GM21515 (cell line): ENCODE measurements around the gene PALD1.
"Not testable (repeated sequence)": the region's sequence is repeated elsewhere in the genome, so short reads cannot be mapped to it uniquely, and the experiment has no call there.

Experiments
- ATAC-seq: cut with Tn5 transposase; IDR thresholded peaks from one replicate; pipeline ENCODE4 v1.9.1; 2021; ENCODE audit not compliant: unreplicated experiment

The PALD1 gene

DNA sequence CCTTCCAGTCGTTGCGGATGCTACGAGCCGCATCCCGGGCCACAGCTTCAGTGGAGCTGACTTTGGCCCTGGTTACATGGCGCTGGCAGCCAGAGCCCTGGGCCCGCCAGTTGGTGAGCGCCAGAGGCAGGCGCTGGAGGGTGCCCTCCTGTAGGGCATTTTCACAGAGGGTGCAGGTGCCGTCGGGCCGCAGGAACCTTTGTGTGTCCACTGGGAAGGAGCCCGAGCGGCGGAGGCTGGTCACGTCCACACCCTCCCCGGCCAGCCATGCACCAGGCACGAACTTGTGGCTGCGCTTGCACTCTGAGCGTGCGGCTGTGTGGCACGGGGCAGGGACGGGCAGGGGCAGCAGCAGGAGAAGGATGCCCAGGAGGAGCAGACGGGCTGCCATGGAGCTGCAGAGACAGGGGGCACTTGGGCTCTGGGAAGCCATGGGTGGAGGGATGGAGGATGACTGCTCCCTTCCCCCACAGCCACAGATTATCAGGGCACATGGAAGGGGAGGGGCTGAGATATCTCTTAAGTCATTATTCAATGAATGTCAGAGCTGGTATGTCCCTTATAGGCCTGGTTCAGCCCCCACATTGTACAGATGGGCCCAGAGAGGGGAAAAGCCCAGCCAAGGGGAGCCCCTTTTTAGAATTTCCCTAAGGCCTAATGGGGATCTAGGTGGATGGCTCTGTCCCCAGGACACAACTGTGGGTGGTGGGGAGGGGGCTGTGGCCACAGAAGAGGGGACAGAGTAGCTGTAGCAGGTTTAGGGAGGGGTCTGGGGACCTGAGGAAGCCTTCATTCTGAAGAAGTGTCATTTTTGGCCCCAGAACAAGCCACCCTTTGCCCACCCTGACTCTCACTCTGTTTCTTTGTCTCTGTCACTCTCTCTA is 122.2 kb downstream of the PALD1 start:
- ATAC-seq = no peak

DNA sequence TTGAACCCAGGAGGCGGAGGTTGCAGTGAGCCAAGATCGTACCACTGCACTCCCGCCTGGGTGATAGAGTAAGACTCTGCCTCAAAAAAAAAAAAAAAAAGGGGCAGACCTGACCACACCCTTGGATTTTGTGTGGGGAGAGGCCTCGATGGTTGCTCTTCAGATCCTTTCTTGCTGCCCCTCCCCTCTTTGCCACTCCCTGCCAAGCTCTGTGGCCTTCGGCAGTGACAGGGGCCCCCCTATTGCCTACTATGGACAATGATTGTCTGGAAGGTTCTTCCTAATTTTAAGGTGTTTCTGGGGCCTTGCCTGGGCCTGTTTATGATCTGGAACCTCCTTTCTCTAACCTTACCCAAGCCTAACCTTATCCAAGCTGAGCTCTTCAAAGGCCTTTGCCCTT is 123.2 kb downstream of the PALD1 start:
- ATAC-seq = no peak

DNA sequence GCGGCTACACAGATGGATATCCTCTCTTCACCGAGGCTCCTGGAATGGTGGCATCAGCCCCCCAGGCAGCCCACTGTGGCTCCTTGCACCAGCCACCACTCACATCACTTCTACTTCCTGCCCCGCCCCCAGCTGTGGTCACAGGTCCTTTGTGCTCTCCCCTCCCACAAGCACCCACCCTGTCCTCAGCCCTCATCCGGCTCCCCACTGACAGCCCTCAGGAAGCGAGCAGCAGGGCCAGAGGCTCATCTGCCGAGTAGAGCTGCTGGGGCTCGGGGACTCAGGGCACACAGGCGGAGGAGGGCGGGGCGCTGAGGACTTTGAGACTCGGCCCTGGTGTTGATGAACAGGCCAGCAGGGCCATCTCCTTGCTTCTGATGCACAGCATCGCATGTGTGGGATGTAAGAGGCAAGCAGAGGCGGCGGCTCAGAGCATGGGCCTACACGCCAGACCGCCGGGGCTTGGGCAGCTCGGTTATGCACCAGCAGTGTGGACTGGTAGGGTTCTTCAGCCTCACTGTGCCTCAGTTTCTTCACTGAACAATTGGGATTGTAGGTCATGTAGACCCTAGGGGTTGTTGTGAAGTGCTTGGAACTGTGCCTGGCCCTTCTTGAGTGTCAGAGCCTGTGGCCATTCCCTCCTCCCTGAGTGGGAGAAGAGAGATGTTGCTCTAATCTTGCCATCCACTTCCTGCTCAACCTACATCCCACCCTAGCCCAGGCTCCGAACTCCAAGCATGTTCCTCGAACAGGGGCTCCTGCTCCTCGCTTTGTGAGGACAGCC is 124.3 kb downstream of the PALD1 start, which contains the start of gene PRF1:
Gene PRF1 (minus strand): TSS at position 77 of the 784 bp plus-strand sequence. CDS start 1,839 bp downstream, outside the sequence.
- ATAC-seq = no peak

DNA sequence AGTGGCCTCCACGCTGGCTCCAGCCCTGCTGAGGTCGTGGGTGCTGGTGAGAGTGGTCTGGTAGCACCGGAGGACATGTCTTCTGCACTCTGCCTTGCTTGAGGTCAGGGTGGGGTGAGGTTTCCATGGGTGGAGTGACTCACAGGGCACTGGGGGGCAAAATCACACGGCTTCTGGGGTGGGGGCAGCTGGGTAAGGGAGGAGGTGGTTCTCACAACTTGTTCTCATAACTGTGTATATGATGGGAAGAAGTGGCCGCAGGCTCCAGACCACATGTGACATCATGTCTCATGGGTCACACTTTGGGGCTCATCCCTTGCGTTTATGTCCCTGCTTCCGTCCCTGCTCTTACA is 124.9 kb downstream of the PALD1 start:
- ATAC-seq = no peak

DNA sequence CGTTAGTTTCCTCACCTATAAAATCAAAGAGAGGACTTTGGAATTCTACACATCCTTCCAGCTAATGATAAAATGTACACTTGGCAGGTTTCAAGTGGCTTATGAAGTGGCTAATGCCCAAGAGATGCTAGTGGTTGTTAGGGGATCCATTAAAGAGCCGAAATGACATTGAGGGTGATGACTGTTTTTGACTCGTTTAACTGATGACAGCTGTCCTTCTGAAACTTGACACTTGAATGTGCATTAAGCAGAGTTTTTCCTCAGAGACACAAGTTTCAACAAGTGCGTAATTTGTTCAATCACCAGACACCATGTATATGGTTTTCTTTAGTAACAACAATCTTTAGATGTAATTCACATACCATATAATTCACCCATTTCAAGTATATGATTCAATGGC is 125.5 kb downstream of the PALD1 start:
- ATAC-seq = no peak

DNA sequence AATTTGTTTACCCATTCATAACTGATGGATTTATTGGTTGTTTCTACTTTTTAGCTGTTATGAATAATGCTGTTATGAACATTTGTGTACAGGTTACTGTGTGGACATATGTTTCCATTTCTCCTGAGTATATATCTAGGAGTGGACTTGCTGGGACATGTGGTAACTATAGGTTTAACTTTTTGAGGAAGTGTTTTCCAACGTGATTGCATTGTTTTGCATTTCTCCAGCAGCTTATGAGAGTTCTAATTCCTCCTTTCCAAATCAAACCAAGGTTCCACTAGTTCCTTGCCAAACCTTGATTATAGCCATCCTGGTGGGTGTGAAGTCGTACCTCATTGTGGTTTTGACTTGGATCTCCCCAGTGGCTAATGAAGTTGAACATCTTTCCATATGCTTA is 126.6 kb downstream of the PALD1 start:
- no peak for ATAC-seq

DNA sequence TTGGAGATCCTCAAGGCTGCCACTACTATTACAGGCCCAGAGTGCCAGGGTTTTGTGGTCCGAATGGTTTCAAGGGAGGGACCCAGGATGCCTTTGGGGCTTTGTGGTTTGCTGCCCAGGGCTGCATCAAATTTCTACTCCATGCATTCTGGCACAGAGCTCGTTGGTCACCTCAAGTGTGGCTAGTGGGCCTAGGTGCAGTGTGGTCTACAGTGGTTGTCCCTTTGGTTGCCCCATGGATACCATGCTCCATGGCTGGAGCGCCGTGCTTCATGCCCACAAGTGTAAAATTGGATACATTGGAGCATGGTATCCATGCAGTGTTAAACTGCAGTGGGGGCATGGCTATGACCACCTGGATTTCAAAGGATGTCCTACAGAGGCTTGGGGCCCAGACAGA is 129.4 kb downstream of the PALD1 start:
- no peak for ATAC-seq

DNA sequence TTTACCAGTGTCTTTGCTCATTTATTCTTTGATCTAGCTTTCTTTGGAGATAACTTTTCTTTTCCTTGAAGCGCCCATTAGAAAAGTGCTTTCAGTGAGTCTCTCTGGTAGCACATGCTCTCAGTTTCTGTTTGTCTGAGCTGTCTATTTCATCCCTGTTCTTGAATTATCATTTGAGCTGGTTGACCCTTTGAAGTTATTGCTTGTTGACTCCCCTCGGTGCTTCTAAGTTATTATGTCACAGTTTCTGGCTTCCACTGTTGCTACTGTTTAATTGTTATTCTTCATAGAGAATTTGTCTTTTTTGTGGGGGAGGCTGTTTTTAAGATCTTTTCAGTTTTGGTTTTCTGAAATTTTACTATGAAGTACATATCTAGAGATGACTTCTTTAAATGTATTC is 135.4 kb downstream of the PALD1 start:
- ATAC-seq = no peak

DNA sequence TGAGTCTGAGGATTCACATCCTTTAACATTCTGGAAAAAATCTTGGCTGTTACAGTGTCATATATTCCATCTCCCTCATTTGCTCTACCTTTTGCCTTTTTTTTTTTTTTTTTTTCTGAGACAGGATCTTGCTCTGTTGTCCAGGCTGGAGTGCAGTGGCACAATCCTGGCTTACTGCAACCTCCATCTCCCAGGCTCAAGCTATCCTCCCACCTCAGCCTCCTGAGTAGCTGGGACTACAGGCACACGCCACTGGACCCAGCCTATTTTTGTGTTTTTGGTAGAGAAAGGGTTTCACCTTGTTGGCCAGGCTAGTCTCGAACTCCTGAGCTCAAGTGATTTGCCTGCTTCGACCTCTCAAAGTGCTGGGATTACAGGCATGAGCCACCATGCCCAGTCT is 135.8 kb downstream of the PALD1 start:
- not testable (repeated sequence) for ATAC-seq

DNA sequence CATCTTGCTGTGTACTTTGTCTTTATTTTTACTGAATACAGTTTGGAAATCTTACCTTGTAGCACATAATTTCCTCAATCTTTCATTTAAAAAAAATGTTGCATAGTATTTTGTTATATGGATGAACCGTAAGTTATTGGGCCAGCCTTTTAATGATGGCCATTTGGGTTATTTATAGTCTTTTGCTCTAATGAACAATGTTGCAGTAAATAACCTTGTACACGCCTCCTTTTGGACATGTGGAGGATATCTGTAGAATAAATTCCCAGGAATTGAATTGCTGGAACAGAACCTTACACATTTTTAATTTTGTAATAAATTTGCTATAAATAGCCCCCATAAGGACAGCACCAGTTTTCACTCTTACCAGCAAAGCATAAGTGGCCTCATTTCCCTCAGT is 136.6 kb downstream of the PALD1 start:
- ATAC-seq = no peak

DNA sequence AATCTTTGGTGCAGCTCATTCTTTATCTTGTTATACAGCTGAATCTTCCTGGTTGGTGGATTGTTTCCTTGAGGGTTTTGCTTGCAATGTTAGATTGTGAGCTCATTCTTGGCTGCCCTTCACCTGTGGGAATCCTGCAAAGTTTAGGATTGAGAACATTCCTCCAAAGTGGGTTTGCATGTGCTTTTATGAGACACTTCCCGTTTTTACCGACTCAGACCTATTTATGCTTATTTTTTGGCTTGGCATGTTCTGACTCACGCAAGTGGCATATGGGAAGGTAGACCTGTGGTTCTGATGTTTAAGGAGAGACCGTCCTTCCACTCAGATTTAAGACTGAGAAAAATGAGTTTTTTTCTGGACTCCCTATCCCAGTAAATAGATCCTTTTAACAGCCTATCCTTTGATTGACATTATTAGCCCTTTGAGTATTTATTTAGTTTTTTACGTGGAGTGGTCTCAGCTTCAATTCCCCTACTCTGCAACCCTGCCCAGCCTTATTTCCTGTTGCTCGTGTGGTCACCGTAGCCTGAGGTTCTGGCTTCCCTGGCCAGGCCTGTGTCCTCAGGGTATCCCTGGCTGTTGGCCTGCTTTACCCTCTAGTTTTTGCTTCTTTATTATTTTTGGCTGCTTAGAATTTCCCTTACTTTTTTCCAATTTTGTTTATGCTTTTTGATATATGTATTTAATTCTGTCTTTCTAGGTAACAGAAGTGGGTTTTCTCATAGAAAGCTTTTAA is 137.4 kb downstream of the PALD1 start:
- ATAC-seq = no peak

DNA sequence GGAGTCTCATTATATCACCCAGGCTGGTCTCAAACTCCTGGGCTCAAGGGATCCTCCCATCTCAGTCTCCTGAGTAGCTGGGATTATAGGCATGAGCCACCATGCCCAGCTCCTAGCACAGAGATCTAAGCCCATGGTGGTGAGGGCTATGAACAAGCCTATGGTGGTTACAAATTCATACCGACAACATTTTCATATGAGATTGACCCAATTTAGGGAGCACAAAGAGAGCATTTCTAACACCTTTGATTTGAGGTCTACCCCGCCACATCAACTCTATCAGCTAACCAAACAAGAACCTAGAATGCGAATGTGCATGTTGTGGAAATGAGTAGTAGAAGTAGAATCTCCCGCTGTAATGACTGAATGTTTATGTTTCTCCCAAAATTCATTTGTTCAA is 138.2 kb downstream of the PALD1 start:
- ATAC-seq = no peak
